ENCODE results near the gene LAS1L. TPM values are rescaled to one million over a fixed set of nuclear protein-coding genes. Genes with fewer than 3 reads are reported as not detected.

LAS1L gene
- total RNA-seq, 1 experiment from 2014 or later, result 72.9 TPM

DNA sequence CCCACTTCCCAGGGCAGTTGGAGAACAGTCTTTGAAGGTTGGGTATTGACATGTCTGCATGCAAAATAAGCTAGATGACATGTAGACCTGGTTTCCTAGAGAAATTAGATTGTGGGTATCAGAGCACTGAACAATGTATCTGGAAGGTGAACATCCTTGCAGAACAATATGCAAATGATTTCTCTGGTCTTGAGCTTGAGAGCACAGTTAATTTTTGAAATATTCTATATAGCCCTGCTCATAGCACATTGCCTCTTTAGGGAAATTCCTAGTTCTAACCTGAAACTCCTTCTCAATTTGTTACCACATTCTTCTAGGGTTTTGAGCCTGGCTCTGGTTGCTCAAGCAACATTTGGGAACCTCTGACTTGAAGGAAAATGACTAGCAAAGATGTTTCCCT is 41.6 kb upstream of the LAS1L start:
- Mint-ChIP-seq H3K27ac (no peak overlapping the region), H3K4me3 (no peak overlapping the region)

More for the DNA sequence above, 41.6 kb upstream of the LAS1L start:
- Histone ChIP-seq H3K27me3 (ENCODE audit: insufficient read depth, low read length) (no peaks in the 10 kb centered on the region), H2BK20ac (ENCODE audit: low read depth, low read length, poor library complexity, severe bottlenecking) (no peak overlapping the region), H4K91ac (ENCODE audit: insufficient read length, low read depth, low read length) (no peak overlapping the region), H2BK120ac (ENCODE audit: low read depth, low read length, poor library complexity, severe bottlenecking) (no peak overlapping the region), H3K9ac (ENCODE audit: extremely low read depth, insufficient read length, low read length) (no peak overlapping the region), H2BK5ac (ENCODE audit: insufficient read length, low read length) (no peak overlapping the region), H2BK12ac (ENCODE audit: insufficient read length, low read depth, low read length) (no peak overlapping the region), H2BK15ac (ENCODE audit: low read depth, low read length) (no peak overlapping the region), H3T11ph (ENCODE audit: low read length) (no peak overlapping the region), H3K79me1 (ENCODE audit: insufficient read depth, low read depth, low read length, poor library complexity, severe bottlenecking) (no peaks in the 10 kb centered on the region), H3K14ac (ENCODE audit: insufficient read depth, low read length) (no peak overlapping the region), H3K4ac (ENCODE audit: low read depth, low read length) (no peak overlapping the region), H3K18ac (ENCODE audit: insufficient read length, low read depth, low read length) (no peak overlapping the region), H2AFZ (ENCODE audit: low read length) (no peak overlapping the region), H3K79me2 (ENCODE audit: insufficient read depth, low read length) (no peaks in the 10 kb centered on the region), H4K8ac (replicated peaks; ENCODE audit: insufficient read length, low read depth, low read length) (no peak overlapping the region), H4K20me1 (ENCODE audit: control insufficient read depth, insufficient read depth, insufficient read length) (no peaks in the 10 kb centered on the region), H3K9me3 (ENCODE audit: control insufficient read depth, low read depth, low read length) (peaks cover 65% of the 10 kb centered on the region), H3K56ac (ENCODE audit: insufficient read length, low read depth, low read length) (no peak overlapping the region), H2AK5ac (ENCODE audit: insufficient read length, low read length) (no peak overlapping the region), H3K4me2 (ENCODE audit: insufficient read depth, insufficient read length, low read length) (no peak overlapping the region), H3K23ac (ENCODE audit: insufficient read length, low read depth, low read length) (no peak overlapping the region), H3K27ac (ENCODE audit: insufficient read length, low read depth, low read length) (no peak overlapping the region), H3K4me1 (ENCODE audit: insufficient read depth, low read length) (no peaks in the 10 kb centered on the region), H4K5ac (ENCODE audit: insufficient read length, low read depth, low read length) (no peak overlapping the region), H3K23me2 (ENCODE audit: insufficient read length, low read depth, low read length, poor library complexity, severe bottlenecking) (no peaks in the 10 kb centered on the region)
- H3K27me3 Mint-ChIP-seq (ENCODE audit: low read depth), result no peaks in the 10 kb centered on the region; the same call in 1 of the 2 replicates
- peaks cover 0 to 4% (median 0%) of the 10 kb centered on the region in 3 experiments; a peak in 2 of 7 replicates for H3K36me3 Mint-ChIP-seq (ENCODE audit: insufficient read depth in 1 of 3, low read depth in 3 of 3)
- DNase-seq, result no peak
- H3K9me3 Mint-ChIP-seq, result peaks cover 66 to 73% of the 10 kb centered on the region in 2 experiments
- peaks cover 6 to 11% of the 10 kb centered on the region in 2 experiments for H3K4me1 Mint-ChIP-seq
- TF ChIP-seq, protein P1, sequence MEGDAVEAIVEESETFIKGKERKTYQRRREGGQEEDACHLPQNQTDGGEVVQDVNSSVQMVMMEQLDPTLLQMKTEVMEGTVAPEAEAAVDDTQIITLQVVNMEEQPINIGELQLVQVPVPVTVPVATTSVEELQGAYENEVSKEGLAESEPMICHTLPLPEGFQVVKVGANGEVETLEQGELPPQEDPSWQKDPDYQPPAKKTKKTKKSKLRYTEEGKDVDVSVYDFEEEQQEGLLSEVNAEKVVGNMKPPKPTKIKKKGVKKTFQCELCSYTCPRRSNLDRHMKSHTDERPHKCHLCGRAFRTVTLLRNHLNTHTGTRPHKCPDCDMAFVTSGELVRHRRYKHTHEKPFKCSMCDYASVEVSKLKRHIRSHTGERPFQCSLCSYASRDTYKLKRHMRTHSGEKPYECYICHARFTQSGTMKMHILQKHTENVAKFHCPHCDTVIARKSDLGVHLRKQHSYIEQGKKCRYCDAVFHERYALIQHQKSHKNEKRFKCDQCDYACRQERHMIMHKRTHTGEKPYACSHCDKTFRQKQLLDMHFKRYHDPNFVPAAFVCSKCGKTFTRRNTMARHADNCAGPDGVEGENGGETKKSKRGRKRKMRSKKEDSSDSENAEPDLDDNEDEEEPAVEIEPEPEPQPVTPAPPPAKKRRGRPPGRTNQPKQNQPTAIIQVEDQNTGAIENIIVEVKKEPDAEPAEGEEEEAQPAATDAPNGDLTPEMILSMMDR (conservative IDR thresholded peaks at IDR 0.05), result no peak

Data from H9 (cell line).